Activated CD4-positive, alpha-beta T cell treated with anti-CD3 and anti-CD28 coated beads, Interleukin-2, amount 50 U/mL, for 24 hours (primary cell): ENCODE data around the gene SLC16A5.
A peak's percentile ranks its signal among the peaks of the same experiment; 100 is the strongest.
"Not testable (repeated sequence)": the region's sequence is repeated elsewhere in the genome, so short reads cannot be mapped to it uniquely, and the experiment has no call there.

Source experiments
- DNase-seq, 2 donors: peaks; one replicate each; pipeline ENCODE4 v3.0.0-alpha.2; 2020; ENCODE audit warnings: low read depth in 1 of 2, low spot score in 1 of 2

Gene SLC16A5

GRCh38 chr17:75087558-75088453 lies at the start of gene SLC16A5:
SLC16A5 (plus strand) TSS chr17:75087954; CDS start chr17:75093637, 5,683 bp downstream.
- DNase-seq = no peak

GRCh38 chr17:75039238-75039637 lies 48.5 kb upstream of the SLC16A5 start:
- no peak for DNase-seq

- no peak for DNase-seq
Measured at GRCh38 chr17:75041656-75042280, 46.0 kb upstream of the SLC16A5 start.

- not testable (repeated sequence) for DNase-seq
Measured at GRCh38 chr17:75043789-75044188, 44.0 kb upstream of the SLC16A5 start.

GRCh38 chr17:75044716-75045115 lies 43.0 kb upstream of the SLC16A5 start:
- no peak for DNase-seq

- not testable (repeated sequence) for DNase-seq
Measured at GRCh38 chr17:75045946-75046406, 41.8 kb upstream of the SLC16A5 start.

- DNase-seq = peak; percentile 84 to 93
Measured at GRCh38 chr17:75046407-75047289, 41.1 kb upstream of the SLC16A5 start, which contains the start of the genes ATP5PD and KCTD2. ATP5PD (minus strand) TSS chr17:75046969; CDS start chr17:75042650, 4,319 bp downstream. KCTD2 (plus strand) TSS chr17:75047225; CDS start chr17:75047251, 26 bp downstream.

GRCh38 chr17:75047398-75048098 lies 40.2 kb upstream of the SLC16A5 start:
- DNase-seq = no peak

- no peak for DNase-seq
Measured at GRCh38 chr17:75048249-75048878, 39.4 kb upstream of the SLC16A5 start.

- DNase-seq = no peak
Measured at GRCh38 chr17:75049057-75049456, 38.7 kb upstream of the SLC16A5 start.

- no peak for DNase-seq
Measured at GRCh38 chr17:75049706-75050105, 38.0 kb upstream of the SLC16A5 start.

- no peak for DNase-seq
Measured at GRCh38 chr17:75051941-75052340, 35.8 kb upstream of the SLC16A5 start.

GRCh38 chr17:75059369-75060345 lies 28.1 kb upstream of the SLC16A5 start:
- no peak for DNase-seq

GRCh38 chr17:75060434-75061054 lies 27.2 kb upstream of the SLC16A5 start:
- no peak for DNase-seq

- DNase-seq = no peak
Measured at GRCh38 chr17:75061055-75061438, 26.7 kb upstream of the SLC16A5 start.

GRCh38 chr17:75061618-75062017 lies 26.1 kb upstream of the SLC16A5 start:
- no peak for DNase-seq

- DNase-seq = no peak
Measured at GRCh38 chr17:75063201-75063600, 24.6 kb upstream of the SLC16A5 start.

GRCh38 chr17:75063626-75064025 lies 24.1 kb upstream of the SLC16A5 start:
- DNase-seq = no peak
